Smooth muscle cell (in vitro differentiated cells): ENCODE data around the gene SPSB4. TPM values are rescaled to one million over a fixed set of nuclear protein-coding genes. Genes with fewer than 3 reads are reported as not detected.

Source experiments
- DNase-seq: peaks from one replicate; lab custom pipeline; 2025; ENCODE audit not compliant: unreplicated experiment; lab: John Stamatoyannopoulos, UW
- H2AFZ ChIP-seq: fragments of 200-600 bp; sonication (generic); 2 replicates; pipeline ENCODE4 v1.6.0; 2016; ENCODE audit warnings: antibody characterized with exemption, low read depth, mild to moderate bottlenecking
- H3F3A ChIP-seq: fragments of 200-600 bp; sonication (generic); 2 replicates; pipeline ENCODE4 v1.6.0; 2017; ENCODE audit warnings: antibody characterized with exemption, low read depth
- H3K27ac ChIP-seq: fragments of 200-600 bp; sonication (generic); 2 replicates; pipeline ENCODE4 v1.5.1; 2016; ENCODE audit warnings: low read depth, mild to moderate bottlenecking
- H3K27me3 ChIP-seq: fragments of 200-600 bp; sonication (generic); 2 replicates; pipeline ENCODE4 v1.6.1; 2016; ENCODE audit warnings: low read depth, mild to moderate bottlenecking
- H3K36me3 ChIP-seq: fragments of 200-600 bp; sonication (generic); 2 replicates; pipeline ENCODE4 v1.5.1; 2016; ENCODE audit warnings: low read depth
- H3K4me1 ChIP-seq: fragments of 200-600 bp; sonication (generic); 2 replicates; pipeline ENCODE4 v1.5.1; 2016; ENCODE audit warnings: low read depth
- H3K4me2 ChIP-seq: fragments of 200-600 bp; sonication (generic); 2 replicates; pipeline ENCODE4 v1.6.0; 2016; ENCODE audit warnings: mild to moderate bottlenecking
- H3K4me3 ChIP-seq: fragments of 200-600 bp; sonication (generic); 2 replicates; pipeline ENCODE4 v1.5.1; 2016; ENCODE audit warnings: mild to moderate bottlenecking
- H3K79me2 ChIP-seq: fragments of 200-600 bp; sonication (generic); 2 replicates; pipeline ENCODE4 v1.6.0; 2016; ENCODE audit warnings: low read depth, mild to moderate bottlenecking
- H3K9ac ChIP-seq: fragments of 200-600 bp; sonication (generic); 2 replicates; pipeline ENCODE4 v1.6.0; 2016; ENCODE audit warnings: low read depth
- H3K9me3 ChIP-seq: fragments of 200-600 bp; sonication (generic); replicated peaks from 2 replicates; pipeline ENCODE4 v1.5.1; 2016; ENCODE audit warnings: low read depth
- H4K20me1 ChIP-seq: fragments of 200-600 bp; sonication (generic); 2 replicates; pipeline ENCODE4 v1.6.0; 2016; ENCODE audit warnings: low read depth
- WGBS: methylation state at CpG from one replicate; pipeline ENCODE4 v1.1.7; 2016; ENCODE audit warnings: low lambda C conversion rate; 5-methylcytosine and 5-hydroxymethylcytosine counted together
- polyA plus RNA-seq: library from polyadenylated mRNA; unstranded; fragments of >200 nt; fragmentation: Nextera tagmentation; extraction: Ambion mirVana; gene quantifications from 2 replicates; pipeline ENCODE4 v1.2.1, GENCODE V29; 2016
- total RNA-seq: library from RNA; depleted of rRNA; stranded (reverse); fragments of >200 nt; gene quantifications from 2 replicates; pipeline ENCODE4 v1.2.3, GENCODE V29; 2014
- TF ChIP-seq, protein P1 (sequence below): fragments of 200-600 bp; sonication (generic); IDR thresholded peaks from 2 replicates; pipeline ENCODE4 v1.5.1; 2017; ENCODE audit warnings: borderline replicate concordance, mild to moderate bottlenecking, antibody characterized with exemption; ENCODE audit not compliant: insufficient read depth, poor library complexity, severe bottlenecking

Gene SPSB4
- total and polyA plus RNA-seq, 2 experiments from 2014 or later: 1.8 to 3.9 TPM

DNA sequence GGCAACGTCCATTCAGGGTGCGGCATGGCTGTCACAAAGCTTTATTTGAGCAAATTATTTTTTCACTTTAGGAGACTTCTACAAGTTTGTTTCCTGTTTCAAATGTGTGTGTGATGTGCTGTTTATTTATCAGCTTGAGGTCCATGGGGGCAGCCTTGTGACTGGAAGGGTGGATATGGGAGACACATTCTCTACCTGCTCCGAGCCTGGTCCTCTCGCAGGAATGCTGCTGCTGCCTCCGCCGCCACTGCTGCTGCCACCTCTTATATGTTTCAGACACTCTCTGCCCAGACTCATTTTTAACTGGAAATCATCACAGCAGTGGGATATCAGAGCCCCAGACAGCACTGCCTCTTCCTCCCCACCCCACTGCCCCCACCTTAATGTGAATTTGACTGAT, 97.0 kb downstream of the SPSB4 start:
- Histone ChIP-seq H3F3A (no peaks in the 10 kb centered on the region), H3K4me3 (no peak overlapping the region), H3K9me3 (no peaks in the 10 kb centered on the region), H3K4me2 (no peak overlapping the region), H3K79me2 (no peaks in the 10 kb centered on the region), H3K27me3 (no peaks in the 10 kb centered on the region), H3K4me1 (no peaks in the 10 kb centered on the region), H4K20me1 (no peaks in the 10 kb centered on the region), H3K36me3 (no peaks in the 10 kb centered on the region), H3K9ac (no peak overlapping the region), H3K27ac (peak overlapping the region; percentile 57), H2AFZ (no peak overlapping the region)
- no peak for DNase-seq
- WGBS: 85% methylated on average over 6 of the region's 6 CpGs
- TF ChIP-seq, protein P1, sequence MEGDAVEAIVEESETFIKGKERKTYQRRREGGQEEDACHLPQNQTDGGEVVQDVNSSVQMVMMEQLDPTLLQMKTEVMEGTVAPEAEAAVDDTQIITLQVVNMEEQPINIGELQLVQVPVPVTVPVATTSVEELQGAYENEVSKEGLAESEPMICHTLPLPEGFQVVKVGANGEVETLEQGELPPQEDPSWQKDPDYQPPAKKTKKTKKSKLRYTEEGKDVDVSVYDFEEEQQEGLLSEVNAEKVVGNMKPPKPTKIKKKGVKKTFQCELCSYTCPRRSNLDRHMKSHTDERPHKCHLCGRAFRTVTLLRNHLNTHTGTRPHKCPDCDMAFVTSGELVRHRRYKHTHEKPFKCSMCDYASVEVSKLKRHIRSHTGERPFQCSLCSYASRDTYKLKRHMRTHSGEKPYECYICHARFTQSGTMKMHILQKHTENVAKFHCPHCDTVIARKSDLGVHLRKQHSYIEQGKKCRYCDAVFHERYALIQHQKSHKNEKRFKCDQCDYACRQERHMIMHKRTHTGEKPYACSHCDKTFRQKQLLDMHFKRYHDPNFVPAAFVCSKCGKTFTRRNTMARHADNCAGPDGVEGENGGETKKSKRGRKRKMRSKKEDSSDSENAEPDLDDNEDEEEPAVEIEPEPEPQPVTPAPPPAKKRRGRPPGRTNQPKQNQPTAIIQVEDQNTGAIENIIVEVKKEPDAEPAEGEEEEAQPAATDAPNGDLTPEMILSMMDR: no peak

DNA sequence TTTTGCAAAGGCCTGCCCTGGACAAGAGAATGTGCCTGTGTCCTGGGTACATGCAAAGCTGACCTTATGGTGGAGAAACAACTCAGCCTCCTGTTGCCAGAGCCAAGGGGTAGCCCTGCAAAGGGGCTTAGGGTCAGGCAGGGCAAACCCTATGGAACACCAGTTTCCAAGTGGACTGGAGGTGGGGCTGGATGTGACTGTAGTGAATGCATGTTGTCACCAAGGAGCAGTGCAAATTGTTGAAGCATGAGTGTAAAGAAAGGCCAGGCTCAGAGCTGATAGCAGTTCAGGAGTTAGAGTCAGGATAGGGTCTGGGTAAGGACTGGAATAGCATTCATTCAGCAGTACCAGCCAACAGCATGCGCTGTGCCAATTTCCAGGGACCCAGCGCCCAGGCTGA, 97.6 kb downstream of the SPSB4 start:
- WGBS: 100% methylated on average over 2 of the region's 2 CpGs

DNA sequence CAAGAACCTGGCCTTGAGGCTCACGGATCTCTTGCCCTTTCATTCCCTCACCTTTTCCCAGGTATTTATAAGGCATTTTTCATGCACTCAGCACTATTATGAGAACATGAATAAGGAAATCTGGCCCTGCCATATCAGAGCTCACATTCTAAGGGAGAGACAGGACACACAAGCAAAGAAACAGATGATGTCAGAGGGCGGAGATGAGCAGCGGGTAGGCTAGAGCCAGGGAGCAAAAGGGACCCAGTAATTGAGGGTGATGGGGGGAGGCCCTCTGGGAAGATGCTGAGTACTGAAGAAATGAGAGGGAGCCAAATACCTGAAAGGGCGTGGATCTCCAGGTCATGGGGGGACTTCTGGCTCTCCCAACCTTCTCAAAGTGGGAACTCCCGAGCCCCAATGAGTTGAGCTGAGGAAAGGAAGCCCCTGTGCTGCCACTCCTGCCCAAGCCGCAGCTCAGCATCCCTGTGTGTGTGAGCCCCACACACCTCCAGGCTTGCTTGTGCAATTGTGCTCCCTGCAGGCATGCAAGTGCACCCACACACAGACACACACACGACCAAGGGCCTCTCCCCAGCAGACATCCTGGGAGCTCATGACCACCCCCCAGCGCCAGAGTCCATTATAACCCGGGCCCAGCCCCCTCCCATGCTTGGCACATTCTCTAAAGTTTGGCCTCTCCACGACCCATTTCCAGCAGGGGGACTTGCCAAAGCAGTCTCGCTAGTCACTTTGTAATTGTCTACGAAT, 99.1 kb downstream of the SPSB4 start:
- H3K27me3 ChIP-seq: no peaks in the 10 kb centered on the region
- DNase-seq: no peak
- H3K4me1 ChIP-seq: no peaks in the 10 kb centered on the region
- H3F3A ChIP-seq: no peaks in the 10 kb centered on the region
- no peaks in the 10 kb centered on the region for H3K36me3 ChIP-seq
- 87% methylated on average over 12 of the region's 12 CpGs for WGBS
- no peaks in the 10 kb centered on the region for H3K9me3 ChIP-seq
- no peaks in the 10 kb centered on the region for H4K20me1 ChIP-seq
- peak overlapping the region; percentile 73 for H3K27ac ChIP-seq
- H2AFZ ChIP-seq: no peak overlapping the region
- no peaks in the 10 kb centered on the region for H3K79me2 ChIP-seq
- no peak overlapping the region for H3K4me2 ChIP-seq
- H3K9ac ChIP-seq: no peak overlapping the region
- TF ChIP-seq, protein P1: no peak
- H3K4me3 ChIP-seq: no peak overlapping the region

More for the DNA sequence above, 97.6 kb downstream of the SPSB4 start:
- TF ChIP-seq, protein P1: no peak
- H2AFZ ChIP-seq: no peak overlapping the region
- no peak overlapping the region for H3K9ac ChIP-seq
- H3K4me2 ChIP-seq: no peak overlapping the region
- no peaks in the 10 kb centered on the region for H3K27me3 ChIP-seq
- no peaks in the 10 kb centered on the region for H3K9me3 ChIP-seq
- H3K4me1 ChIP-seq: no peaks in the 10 kb centered on the region
- no peak overlapping the region for H3K4me3 ChIP-seq
- no peak overlapping the region for H3K27ac ChIP-seq
- no peaks in the 10 kb centered on the region for H3K79me2 ChIP-seq
- no peak for DNase-seq
- H3K36me3 ChIP-seq: no peaks in the 10 kb centered on the region
- H4K20me1 ChIP-seq: no peaks in the 10 kb centered on the region
- H3F3A ChIP-seq: no peaks in the 10 kb centered on the region

DNA sequence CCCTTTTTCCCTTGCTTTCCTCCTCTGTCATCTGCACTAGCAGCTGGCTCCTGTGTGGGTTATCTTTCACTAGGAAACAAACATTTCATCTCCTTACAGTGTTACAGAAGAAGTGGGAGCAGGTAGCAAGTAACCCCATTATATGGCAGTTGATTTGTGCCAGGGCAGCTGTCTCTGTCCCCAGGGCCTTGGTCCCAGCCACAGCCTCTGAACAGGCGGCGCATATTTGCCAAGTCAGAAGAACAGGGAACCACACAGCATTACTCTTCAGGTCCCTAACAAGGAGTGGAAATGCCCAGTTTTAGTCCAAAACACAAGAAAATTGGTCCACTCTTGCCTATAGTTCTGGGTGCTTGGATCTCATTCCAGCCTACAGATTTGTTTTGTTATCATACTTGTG, 99.8 kb downstream of the SPSB4 start:
- DNase-seq: no peak
- Histone ChIP-seq H3K4me3 (no peak overlapping the region), H3K79me2 (no peaks in the 10 kb centered on the region), H3K27me3 (no peaks in the 10 kb centered on the region), H2AFZ (no peak overlapping the region), H3K9ac (no peak overlapping the region), H3K4me1 (no peaks in the 10 kb centered on the region), H3K36me3 (no peaks in the 10 kb centered on the region), H3K4me2 (no peak overlapping the region), H4K20me1 (no peaks in the 10 kb centered on the region), H3K9me3 (no peaks in the 10 kb centered on the region), H3F3A (no peaks in the 10 kb centered on the region), H3K27ac (peak overlapping the region; percentile 73)
- WGBS: 96% methylated on average over 2 of the region's 2 CpGs
- TF ChIP-seq, protein P1: no peak
